ENCODE results near the gene CAMTA1. TPM values are rescaled to one million over a fixed set of nuclear protein-coding genes. Genes with fewer than 3 reads are reported as not detected.

The CAMTA1 gene
- polyA plus RNA-seq, 1 of the 3 experiments (the other 2 are of a cell fraction): 63.1 TPM

GRCh38 chr1:7574121-7575040, 789.1 kb downstream of the CAMTA1 start:
- Histone ChIP-seq H3K27me3 (ENCODE audit: insufficient read depth) (no peaks in the 10 kb centered on the region), H3F3A (replicated peaks; ENCODE audit: insufficient read depth) (no peaks in the 10 kb centered on the region), H3K9me3 (no peaks in the 10 kb centered on the region), H4K20me1 (ENCODE audit: insufficient read depth) (no peaks in the 10 kb centered on the region), H3K9ac (no peak overlapping the region), H3K9me2 (no peaks in the 10 kb centered on the region), H3K4me2 (no peak overlapping the region), H3K4me1 (ENCODE audit: control insufficient read depth in 1 of 2, insufficient read depth in 2 of 2, low read depth in 1 of 2, low read length in 1 of 2) (peaks cover 0 to 31% of the 10 kb centered on the region in 2 experiments; a peak in 1 of 4 replicates), H3K4me3 (ENCODE audit: low read depth in 2 of 2, low read length in 1 of 2) (no peak overlapping the region), H3K36me3 (replicated peaks in 1 of 2; ENCODE audit: control insufficient read depth in 1 of 2, insufficient read depth in 2 of 2, low read length in 1 of 2) (no peaks in the 10 kb centered on the region), H3K27ac (ENCODE audit: low read depth in 2 of 2, low read length in 1 of 2) (peak overlapping the region in 1 of 2 experiments; percentile 39; a peak in 1 of 4 replicates), H3K79me2 (ENCODE audit: insufficient read depth) (no peaks in the 10 kb centered on the region), H2AFZ (ENCODE audit: low read depth) (no peak overlapping the region)
- CTCF ChIA-PET: interaction anchor here (0.8 to 4.1 kb wide), 7 partner anchors 9 to 73 kb away, joined by 3 to 21 read pairs (median 4); no protein-coding TSS in a partner anchor
- DNase-seq: no peak
- 61% methylated on average over 14 of the region's 26 CpGs for WGBS (ENCODE audit: low lambda C conversion rate)
- TF ChIP-seq FOXJ3 (CRISPR knock-in tag; IDR thresholded peaks at IDR 0.05) (0 out of 2 replicates have a peak, but pooled peaks have one; percentile 48), TCF12 (IDR thresholded peaks at IDR 0.05) (no peak)
- POLR2A ChIA-PET: interaction anchor here (0.6 to 3.2 kb wide), 4 partner anchors 9 to 280 kb away, joined by 3 to 13 read pairs (median 3); no protein-coding TSS in a partner anchor

DNA sequence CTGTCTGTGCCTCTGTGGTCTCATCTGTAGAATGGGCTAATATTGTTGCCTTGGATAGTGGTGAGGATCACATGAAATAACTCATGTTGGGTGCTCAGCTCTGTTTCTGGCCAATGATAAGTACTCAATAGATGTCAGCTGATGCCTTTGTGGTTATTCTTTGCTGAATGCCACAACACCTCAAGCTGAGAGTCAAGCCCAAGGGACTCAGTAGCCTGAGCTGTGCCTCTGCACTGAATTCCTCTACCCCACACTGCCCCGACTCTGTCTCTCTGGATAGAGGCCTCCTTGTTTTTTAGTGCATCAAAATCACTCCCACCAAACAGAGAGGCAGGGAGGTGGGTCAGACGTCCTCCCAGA, 789.8 kb downstream of the CAMTA1 start:
- Histone ChIP-seq H2AFZ (ENCODE audit: low read depth) (no peak overlapping the region), H3K9ac (no peak overlapping the region), H3K27me3 (ENCODE audit: insufficient read depth) (no peaks in the 10 kb centered on the region), H3K4me2 (no peak overlapping the region), H3F3A (replicated peaks; ENCODE audit: insufficient read depth) (no peaks in the 10 kb centered on the region), H3K4me1 (ENCODE audit: control insufficient read depth in 1 of 2, insufficient read depth in 2 of 2, low read depth in 1 of 2, low read length in 1 of 2) (peaks cover 0 to 31% of the 10 kb centered on the region in 2 experiments; a peak in 1 of 4 replicates), H3K27ac (ENCODE audit: low read depth in 2 of 2, low read length in 1 of 2) (peak overlapping the region in 1 of 2 experiments; percentile 39; a peak in 1 of 4 replicates), H3K79me2 (ENCODE audit: insufficient read depth) (no peaks in the 10 kb centered on the region), H3K9me2 (no peaks in the 10 kb centered on the region), H3K36me3 (replicated peaks in 1 of 2; ENCODE audit: control insufficient read depth in 1 of 2, insufficient read depth in 2 of 2, low read length in 1 of 2) (no peaks in the 10 kb centered on the region), H4K20me1 (ENCODE audit: insufficient read depth) (no peaks in the 10 kb centered on the region), H3K9me3 (no peaks in the 10 kb centered on the region), H3K4me3 (ENCODE audit: low read depth in 2 of 2, low read length in 1 of 2) (no peak overlapping the region)
- no peak for DNase-seq
- ChIA-PET CTCF (interaction anchor here (0.8 to 4.1 kb wide), 6 partner anchors 9 to 72 kb away, joined by 3 to 21 read pairs (median 4); no protein-coding TSS in a partner anchor), POLR2A (interaction anchor here (1.2 kb wide), 2 partner anchors 8 to 54 kb away, joined by 3 read pairs; no protein-coding TSS in a partner anchor)
- no peak for TF ChIP-seq ELF1 (IDR thresholded peaks at IDR 0.05)
- TF ChIP-seq, protein P1, sequence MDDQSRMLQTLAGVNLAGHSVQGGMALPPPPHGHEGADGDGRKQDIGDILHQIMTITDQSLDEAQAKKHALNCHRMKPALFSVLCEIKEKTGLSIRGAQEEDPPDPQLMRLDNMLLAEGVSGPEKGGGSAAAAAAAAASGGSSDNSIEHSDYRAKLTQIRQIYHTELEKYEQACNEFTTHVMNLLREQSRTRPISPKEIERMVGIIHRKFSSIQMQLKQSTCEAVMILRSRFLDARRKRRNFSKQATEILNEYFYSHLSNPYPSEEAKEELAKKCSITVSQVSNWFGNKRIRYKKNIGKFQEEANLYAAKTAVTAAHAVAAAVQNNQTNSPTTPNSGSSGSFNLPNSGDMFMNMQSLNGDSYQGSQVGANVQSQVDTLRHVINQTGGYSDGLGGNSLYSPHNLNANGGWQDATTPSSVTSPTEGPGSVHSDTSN (IDR thresholded peaks at IDR 0.05): no peak
- TF ChIP-seq TCF12 (IDR thresholded peaks at IDR 0.05): no peak
- TF ChIP-seq CHD2 (IDR thresholded peaks at IDR 0.05; ENCODE audit: low read length, partially characterized antibody): no peak
- no peak for TF ChIP-seq RCOR1 (IDR thresholded peaks at IDR 0.05; ENCODE audit: low read length)
- no peak for TF ChIP-seq GATA2 (CRISPR knock-in tag; IDR thresholded peaks at IDR 0.05)
- TF ChIP-seq GABPA (IDR thresholded peaks at IDR 0.05; ENCODE audit: low read depth): no peak
- TF ChIP-seq NFIC (IDR thresholded peaks at IDR 0.05; ENCODE audit: borderline replicate concordance): no peak
- no peak for TF ChIP-seq RFX5 (IDR thresholded peaks at IDR 0.05; ENCODE audit: low read length)
- TF ChIP-seq JUND (IDR thresholded peaks at IDR 0.05): no peak
- no peak for TF ChIP-seq EZH2phosphoT487 (IDR thresholded peaks at IDR 0.05; ENCODE audit: borderline replicate concordance, low read depth)
- TF ChIP-seq SIN3A (IDR thresholded peaks at IDR 0.05; ENCODE audit: borderline replicate concordance, low read depth, low read length): no peak
- no peak for TF ChIP-seq FOXM1 (IDR thresholded peaks at IDR 0.05; ENCODE audit: low read depth)
- no peak for TF ChIP-seq EP300 (IDR thresholded peaks at IDR 0.05; ENCODE audit: borderline replicate concordance in 1 of 2, low read depth in 1 of 2, low read length in 1 of 2)
- TF ChIP-seq TEAD4 (IDR thresholded peaks at IDR 0.05; ENCODE audit: borderline replicate concordance, insufficient read depth): no peak
- WGBS (ENCODE audit: low lambda C conversion rate): no CpG with 5 or more reads among the region's 2 CpGs
